HepG2 (cell line): ENCODE data around the gene PSMA7. TPM values are rescaled to one million over a fixed set of nuclear protein-coding genes. Genes with fewer than 3 reads are reported as not detected.

Source experiments
- ATF1 ChIP-seq: IDR thresholded peaks from 2 replicates; pipeline ENCODE4 v1.6.1; 2016; ENCODE audit warnings: mild to moderate bottlenecking, control low read depth
- CHD2 ChIP-seq: IDR thresholded peaks from 2 replicates; pipeline ENCODE4 v1.6.1; 2011; ENCODE audit warnings: low read depth, low read length, improper control_type of control experiment
- CREB3 ChIP-seq: sonication (generic); formaldehyde crosslinking; IDR thresholded peaks from 2 replicates; pipeline ENCODE4 v1.5.0; 2020; ENCODE audit warnings: missing genetic modification reagents
- E2F2 ChIP-seq: sonication (generic); formaldehyde crosslinking; IDR thresholded peaks from 2 replicates; pipeline ENCODE4 v1.4.0; 2020; ENCODE audit warnings: missing genetic modification reagents, borderline replicate concordance
- GLMP ChIP-seq: sonication (generic); formaldehyde crosslinking; IDR thresholded peaks from 2 replicates; pipeline ENCODE4 v1.9.0; 2021; ENCODE audit warnings: missing genetic modification reagents, mild to moderate bottlenecking, borderline replicate concordance
- GPN1 ChIP-seq: sonication (generic); formaldehyde crosslinking; IDR thresholded peaks from 2 replicates; pipeline ENCODE4 v1.5.1; 2020; ENCODE audit warnings: missing genetic modification reagents, borderline replicate concordance
- HNF1B ChIP-seq: sonication (generic); formaldehyde crosslinking; IDR thresholded peaks from 2 replicates; pipeline ENCODE4 v1.5.1; 2020; ENCODE audit warnings: mild to moderate bottlenecking, moderate library complexity, missing genetic modification reagents
- HNRNPL ChIP-seq: fragments of 200-400 bp; formaldehyde crosslinking; IDR thresholded peaks from 2 replicates; pipeline ENCODE4 v1.6.1; 2017; ENCODE audit warnings: mild to moderate bottlenecking, low read depth, low read length
- HOXD1 ChIP-seq: sonication (generic); formaldehyde crosslinking; IDR thresholded peaks from 2 replicates; pipeline ENCODE4 v1.5.0; 2020; ENCODE audit warnings: missing genetic modification reagents
- MBD4 ChIP-seq: IDR thresholded peaks from 2 replicates; pipeline ENCODE4 v1.6.1; 2012; ENCODE audit warnings: low read length, inconsistent platforms, borderline replicate concordance
- RFXANK ChIP-seq: IDR thresholded peaks from 2 replicates; pipeline ENCODE4 v1.6.1; 2016
- RNF219 ChIP-seq: sonication (generic); formaldehyde crosslinking; IDR thresholded peaks from 2 replicates; pipeline ENCODE4 v1.5.0; 2020; ENCODE audit warnings: mild to moderate bottlenecking, missing genetic modification reagents
- ZBTB8A ChIP-seq: sonication (generic); formaldehyde crosslinking; IDR thresholded peaks from 2 replicates; pipeline ENCODE4 v1.4.0; 2020; ENCODE audit warnings: mild to moderate bottlenecking, low read depth, missing genetic modification reagents, borderline replicate concordance
- ZEB1 ChIP-seq: IDR thresholded peaks from 2 replicates; pipeline ENCODE4 v1.6.1; 2012; ENCODE audit warnings: mild to moderate bottlenecking, low read depth, inconsistent platforms; ENCODE audit not compliant: insufficient replicate concordance
- ZMYM2 ChIP-seq: sonication (generic); formaldehyde crosslinking; IDR thresholded peaks from 2 replicates; pipeline ENCODE4 v1.8.0; 2022; ENCODE audit warnings: mild to moderate bottlenecking, missing genetic modification reagents
- ZNF207 ChIP-seq: fragments of 450-650 bp; IDR thresholded peaks from 2 replicates; pipeline ENCODE4 v1.6.1; 2016; ENCODE audit warnings: antibody characterized with exemption, borderline replicate concordance
- ZNF329 ChIP-seq: sonication (generic); formaldehyde crosslinking; IDR thresholded peaks from 2 replicates; pipeline ENCODE4 v1.9.0; 2021; ENCODE audit warnings: low read depth, mild to moderate bottlenecking, missing genetic modification reagents
- ZNF639 ChIP-seq: conservative IDR thresholded peaks from 2 replicates; pipeline ENCODE4 v1.6.1; 2018; ENCODE audit warnings: missing genetic modification reagents
- ZNF704 ChIP-seq: sonication (generic); formaldehyde crosslinking; IDR thresholded peaks from 2 replicates; pipeline ENCODE4 v1.8.1; 2023; ENCODE audit warnings: mild to moderate bottlenecking, inconsistent platforms, moderate library complexity, missing genetic modification reagents, borderline replicate concordance
- polyA plus RNA-seq, 8 experiments: library from polyadenylated mRNA; depleted of rRNA in 3 of 8; stranded (reverse) in 7 of 8; unstranded in 1 of 8; fragments of >200 nt; fragmentation: Illumina TruSeq in 4 of 8; extraction: Trizol in 4 of 8; gene quantifications; 2 replicates each; pipeline versions ENCODE4 v1.2.1 to v1.2.3, GENCODE V29; 2011 to 2016; ENCODE audit warnings: low read depth in 4 of 8, missing spikeins in 1 of 8, mixed read lengths in 1 of 8; ENCODE audit not compliant: insufficient read depth in 1 of 8
- total RNA-seq, 5 experiments: library from RNA; depleted of rRNA; stranded (reverse); fragments of >200 nt; fragmentation: Illumina TruSeq; extraction: Trizol; gene quantifications; 2 replicates each; pipeline ENCODE4 v1.2.3, GENCODE V29; 2016; ENCODE audit warnings: low read depth in 1 of 5

The PSMA7 gene
- total and polyA plus RNA-seq, 2 of the 13 experiments (the other 11 are each of a cell fraction or from before 2014, with no cell fraction given), result 531 to 631 TPM

- no peak for TF ChIP-seq ZNF704 (CRISPR knock-in tag)
- TF ChIP-seq RFXANK, result no peak
- no peak for TF ChIP-seq RNF219 (CRISPR knock-in tag)
- TF ChIP-seq ZBTB8A (CRISPR knock-in tag), result no peak
- no peak for TF ChIP-seq CREB3
- no peak for TF ChIP-seq GLMP (CRISPR knock-in tag)
- no peak for TF ChIP-seq ATF1 (CRISPR knock-in tag)
- no peak for TF ChIP-seq ZNF207
- no peak for TF ChIP-seq CHD2
- TF ChIP-seq HNF1B (CRISPR knock-in tag), result no peak; the same call in 1 of the 2 replicates
- no peak for TF ChIP-seq MBD4
- no peak for TF ChIP-seq HNRNPL
- TF ChIP-seq HOXD1 (CRISPR knock-in tag), result no peak
- no peak; the same call in 1 of the 2 replicates for TF ChIP-seq ZNF329 (CRISPR knock-in tag)
- no peak for TF ChIP-seq ZEB1
- no peak for TF ChIP-seq E2F2 (CRISPR knock-in tag)
- TF ChIP-seq ZNF639 (CRISPR knock-in tag), result no peak
- peak; percentile 61; the same call in 1 of the 2 replicates for TF ChIP-seq GPN1 (CRISPR knock-in tag)
- no peak for TF ChIP-seq ZMYM2 (CRISPR knock-in tag)
These were observed 997 bp upstream of the PSMA7 start (continued) for GRCh38 chr20:62143957-62144825.
